NCI-H2029 (cell line): ENCODE measurements around the gene AIP.
"Not testable (repeated sequence)": the region's sequence is repeated elsewhere in the genome, so short reads cannot be mapped to it uniquely, and the experiment has no call there.

Source experiments
- DNase-seq: peaks from one replicate; lab custom pipeline; 2025; lab: John Stamatoyannopoulos, UW

Gene AIP

DNA sequence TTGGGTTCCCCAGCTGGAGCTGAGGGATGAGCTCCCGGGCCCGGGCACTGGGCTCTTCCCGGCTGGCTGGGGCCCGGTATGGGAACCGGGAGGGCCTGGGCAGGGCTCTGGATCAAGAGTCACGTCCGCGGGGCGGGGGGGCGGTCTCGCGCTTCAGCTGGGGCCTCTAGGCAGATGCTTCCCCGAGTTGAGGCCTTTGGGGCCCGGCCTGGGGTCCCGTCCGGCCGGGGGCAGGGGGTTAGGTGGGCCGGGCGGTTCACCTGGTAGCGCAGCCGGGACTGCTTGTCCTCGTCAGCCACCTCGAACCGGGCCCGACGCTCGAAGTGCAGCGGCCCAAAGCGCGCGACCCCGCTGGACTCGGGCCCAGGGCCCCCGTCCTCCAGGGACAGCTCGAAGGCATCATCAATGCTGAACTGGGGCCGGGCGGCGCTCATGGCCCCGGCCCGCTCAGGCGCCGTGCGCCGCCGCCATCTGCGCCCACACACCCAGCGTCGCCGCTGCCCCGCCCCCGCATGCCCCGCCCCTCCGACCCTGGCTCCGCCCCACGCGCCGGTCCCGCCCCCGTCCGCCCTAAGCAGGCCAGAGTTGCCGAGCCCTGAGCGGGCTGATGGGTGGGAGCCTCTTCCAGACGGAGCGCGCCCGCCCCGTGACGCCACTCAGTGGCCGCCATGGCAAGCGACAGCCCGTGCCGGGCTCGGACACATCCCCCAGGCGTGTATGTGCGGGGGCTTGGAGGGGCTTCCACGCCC, 13.9 kb upstream of the AIP start, which contains the start of gene TMEM134:
Gene TMEM134 (minus strand): TSS at position 493 of the 749 bp plus-strand sequence. CDS start 59 bp downstream, at position 434.
- peak; percentile 85 for DNase-seq

DNA sequence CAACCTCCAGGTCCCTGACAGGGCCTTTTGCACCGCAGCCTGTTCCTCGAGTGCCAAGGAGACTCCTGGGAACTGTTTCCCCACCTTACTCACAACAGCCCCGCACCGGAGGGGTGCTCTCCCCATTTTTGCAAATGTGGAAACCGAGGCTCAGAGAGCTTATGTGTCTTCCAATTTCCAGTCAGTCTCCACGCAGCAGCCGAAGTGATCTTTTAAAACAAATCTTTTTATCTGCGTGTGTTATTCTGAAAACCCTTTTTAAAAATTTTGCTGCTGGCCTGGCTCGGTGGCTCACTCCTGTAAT, 13.4 kb upstream of the AIP start:
- DNase-seq, result no peak

DNA sequence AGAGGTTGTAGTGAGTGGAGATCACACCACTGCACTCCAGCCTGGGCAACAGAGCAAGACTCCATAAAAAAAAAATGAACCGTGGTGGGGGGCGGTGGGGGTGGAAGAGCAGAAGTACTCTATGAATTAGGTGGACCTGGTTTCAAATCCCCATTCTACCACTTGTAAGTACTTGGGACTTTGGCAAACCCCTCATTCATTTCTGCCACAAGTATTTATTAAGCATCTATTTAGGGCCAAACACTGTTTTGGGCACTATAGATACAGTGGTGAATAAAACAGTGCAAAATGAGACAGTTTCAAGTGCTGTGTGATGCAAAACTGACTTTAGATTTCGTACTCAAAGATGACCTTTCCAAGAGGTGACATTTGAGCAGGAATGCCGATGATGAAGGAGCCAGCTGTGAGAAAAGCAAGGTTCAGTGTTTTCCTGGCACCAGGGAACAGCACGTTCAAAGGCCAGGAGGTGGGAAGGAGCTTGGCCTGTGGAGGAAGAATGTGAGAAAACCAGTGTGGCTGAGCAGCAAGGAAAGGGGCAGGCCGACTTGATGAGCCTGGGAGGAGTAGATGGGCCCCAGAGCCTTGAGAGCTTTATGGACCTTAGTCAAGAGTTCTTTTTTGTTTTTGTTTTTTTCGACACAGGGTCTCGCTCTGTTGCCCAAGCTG, 12.4 kb upstream of the AIP start:
- DNase-seq, result no peak

DNA sequence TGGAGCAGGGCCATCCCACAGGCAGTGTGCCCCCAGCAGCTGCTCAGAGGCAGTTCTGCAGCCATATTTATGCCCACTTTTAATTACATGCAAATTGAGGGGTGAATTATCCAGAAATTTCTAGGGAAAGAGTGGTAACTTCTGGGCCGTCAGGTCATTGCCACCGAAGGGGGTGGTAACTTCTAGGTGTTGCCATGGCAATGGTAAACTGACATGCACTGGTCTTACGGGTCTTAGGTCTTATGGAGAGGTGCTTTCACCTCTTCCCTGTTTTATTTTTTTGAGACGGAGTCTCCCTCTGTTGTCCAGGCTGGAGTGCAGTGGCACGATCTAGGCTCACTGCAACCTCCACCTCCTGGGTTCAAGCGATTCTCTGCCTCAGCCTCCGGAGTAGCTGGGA, 9.9 kb upstream of the AIP start:
- no peak for DNase-seq

DNA sequence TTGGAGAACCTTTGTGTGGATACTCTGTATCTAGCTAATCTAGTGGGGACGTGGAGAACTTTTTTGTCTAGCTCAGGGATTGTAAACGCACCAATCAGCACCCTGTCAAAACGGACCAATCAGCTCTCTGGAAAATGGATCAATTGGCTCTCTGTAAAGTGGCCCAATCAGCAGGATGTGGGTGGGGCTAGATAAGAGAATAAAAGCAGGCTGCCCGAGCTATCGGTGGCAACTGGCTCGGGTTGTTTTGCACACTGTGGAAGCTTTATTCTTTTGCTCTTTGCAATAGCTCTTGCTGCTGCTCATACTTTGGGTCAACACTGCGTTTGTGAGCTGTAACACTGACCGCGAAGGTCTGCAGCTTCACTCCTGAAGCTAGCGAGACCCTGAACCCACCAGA, 6.1 kb upstream of the AIP start:
- DNase-seq, result not testable (repeated sequence)

DNA sequence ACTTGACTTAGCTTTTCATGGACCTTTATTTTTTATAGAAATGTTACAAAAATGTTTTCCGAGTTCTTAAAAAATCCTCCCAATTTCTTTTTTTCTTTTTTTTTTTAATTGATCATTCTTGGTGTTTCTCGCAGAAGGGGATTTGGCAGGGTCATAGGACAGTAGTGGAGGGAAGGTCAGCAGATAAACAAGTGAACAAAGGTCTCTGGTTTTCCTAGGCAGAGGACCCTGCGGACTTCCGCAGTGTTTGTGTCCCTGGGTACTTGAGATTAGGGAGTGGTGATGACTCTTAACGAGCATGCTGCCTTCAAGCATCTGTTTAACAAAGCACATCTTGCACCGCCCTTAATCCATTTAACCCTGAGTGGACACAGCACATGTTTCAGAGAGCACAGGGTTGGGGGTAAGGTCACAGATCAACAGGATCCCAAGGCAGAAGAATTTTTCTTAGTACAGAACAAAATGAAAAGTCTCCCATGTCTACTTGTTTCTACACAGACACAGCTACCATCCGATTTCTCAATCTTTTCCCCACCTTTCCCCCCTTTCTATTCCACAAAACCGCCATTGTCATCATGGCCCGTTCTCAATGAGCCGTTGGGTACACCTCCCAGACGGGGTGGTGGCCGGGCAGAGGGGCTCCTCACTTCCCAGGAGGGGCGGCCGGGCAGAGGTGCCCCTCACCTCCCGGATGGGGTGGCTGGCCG, 5.3 kb upstream of the AIP start:
- DNase-seq, result not testable (repeated sequence)

DNA sequence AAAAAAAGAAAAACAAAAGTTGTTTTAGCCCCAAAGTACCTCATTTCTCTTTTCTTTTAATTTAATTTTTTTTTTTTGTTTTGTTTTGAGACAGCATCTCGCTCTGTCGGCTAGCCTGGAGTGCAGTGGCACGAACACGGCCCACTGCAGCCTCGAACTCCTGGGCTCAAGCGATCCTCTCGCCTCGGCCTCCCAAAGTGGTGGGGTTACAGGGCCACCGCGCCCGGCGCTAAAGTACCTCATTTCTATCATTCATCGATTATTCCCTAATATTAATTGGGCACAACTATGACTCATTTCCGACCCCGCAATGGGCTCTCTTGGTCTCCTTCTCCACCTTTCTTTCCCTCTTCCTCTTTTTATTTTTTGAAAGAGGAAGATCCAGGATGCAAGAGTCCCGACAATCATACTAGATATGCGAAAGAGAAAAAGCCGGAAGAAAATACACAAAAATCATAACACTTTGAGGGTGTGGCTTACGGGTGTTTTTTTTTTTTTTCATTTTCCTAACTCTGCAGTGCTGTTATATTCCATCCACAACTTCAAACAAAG, 475 bp upstream of the AIP start:
- DNase-seq, result no peak

DNA sequence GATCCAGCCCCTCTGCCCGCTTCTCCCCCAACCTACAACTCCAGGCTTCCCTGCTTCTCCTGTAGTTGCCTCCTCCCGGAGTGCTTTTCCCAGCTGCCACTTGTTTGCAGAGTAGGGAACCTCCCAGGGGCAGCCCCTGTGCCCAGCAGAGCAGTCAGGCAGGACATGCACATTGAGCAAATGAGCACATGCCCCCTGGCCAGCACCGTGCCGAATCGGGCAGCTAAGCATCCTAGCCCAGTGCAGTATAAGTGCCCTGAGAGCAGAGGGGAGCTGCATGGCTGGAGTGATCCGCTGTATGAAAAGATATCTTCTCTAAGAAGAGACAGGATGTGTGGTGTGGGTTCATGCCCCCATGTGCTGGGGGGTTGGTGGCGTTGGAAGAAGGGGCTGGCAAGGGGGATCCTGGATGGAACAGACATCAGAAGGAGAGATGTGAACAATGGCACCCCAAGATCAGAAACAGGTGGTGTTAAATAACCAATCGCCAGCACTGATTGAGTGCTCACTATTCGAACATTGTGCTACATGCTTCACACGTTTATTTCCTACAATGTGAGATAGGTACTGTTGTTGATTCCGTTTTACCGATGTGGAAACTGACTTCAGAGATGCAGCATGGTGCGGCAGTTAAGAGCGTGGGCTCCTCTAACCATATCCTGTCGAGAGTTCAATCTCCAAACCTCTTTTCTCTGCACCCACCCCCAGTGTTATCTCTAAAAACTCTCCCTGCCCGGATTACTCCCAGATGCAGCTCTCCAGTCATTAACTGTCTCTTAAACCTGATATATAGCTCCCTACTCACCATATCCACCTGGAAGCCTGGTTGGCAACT, 1.2 kb downstream of the AIP start:
- no peak for DNase-seq

DNA sequence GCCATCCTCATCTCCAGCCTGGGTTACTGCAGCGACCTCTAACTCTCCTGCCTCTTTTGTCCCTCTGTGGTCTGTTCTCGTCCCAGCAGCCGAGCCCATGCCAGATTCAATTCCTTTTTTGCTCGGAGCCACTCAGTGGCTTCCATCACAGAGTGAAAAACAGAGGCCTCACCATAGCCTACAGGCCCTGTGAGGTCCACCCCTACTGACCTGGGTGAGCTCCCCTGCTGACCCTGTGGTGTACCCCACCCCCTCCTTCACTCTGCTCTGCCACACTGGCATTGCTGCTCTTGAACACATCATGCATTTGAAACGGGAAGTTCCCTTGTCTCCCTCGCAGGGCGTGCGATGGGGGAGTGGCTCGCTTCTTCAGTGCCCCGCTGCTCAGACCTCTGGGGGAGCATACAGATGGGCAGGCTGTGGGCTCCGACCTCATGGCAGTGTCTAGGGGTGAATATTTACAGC, 2.1 kb downstream of the AIP start:
- DNase-seq, result no peak

DNA sequence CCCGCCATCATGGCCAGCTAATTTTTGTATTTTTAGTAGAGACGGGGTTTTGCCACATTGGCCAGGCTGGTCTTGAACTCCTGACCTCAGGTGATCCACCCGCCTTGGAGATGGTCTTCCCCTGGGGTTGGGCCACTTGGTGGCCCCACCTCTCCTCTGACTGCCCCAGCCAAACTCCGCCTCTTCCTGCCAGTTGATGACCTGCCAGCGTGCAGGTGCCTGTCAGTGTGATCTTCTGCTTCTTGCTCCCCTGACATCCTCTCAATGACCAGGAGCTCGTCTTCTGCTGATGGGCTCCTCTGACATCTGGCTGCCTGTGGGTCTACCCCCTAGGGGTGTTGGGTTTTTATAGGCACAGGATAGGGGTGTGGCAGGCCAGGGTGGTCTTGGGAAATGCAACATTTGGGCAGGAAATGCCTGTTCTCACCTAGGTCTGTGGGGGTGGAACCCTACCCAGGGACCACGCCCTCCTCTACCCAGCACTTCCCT, 3.1 kb downstream of the AIP start:
- peak; percentile 8 for DNase-seq

DNA sequence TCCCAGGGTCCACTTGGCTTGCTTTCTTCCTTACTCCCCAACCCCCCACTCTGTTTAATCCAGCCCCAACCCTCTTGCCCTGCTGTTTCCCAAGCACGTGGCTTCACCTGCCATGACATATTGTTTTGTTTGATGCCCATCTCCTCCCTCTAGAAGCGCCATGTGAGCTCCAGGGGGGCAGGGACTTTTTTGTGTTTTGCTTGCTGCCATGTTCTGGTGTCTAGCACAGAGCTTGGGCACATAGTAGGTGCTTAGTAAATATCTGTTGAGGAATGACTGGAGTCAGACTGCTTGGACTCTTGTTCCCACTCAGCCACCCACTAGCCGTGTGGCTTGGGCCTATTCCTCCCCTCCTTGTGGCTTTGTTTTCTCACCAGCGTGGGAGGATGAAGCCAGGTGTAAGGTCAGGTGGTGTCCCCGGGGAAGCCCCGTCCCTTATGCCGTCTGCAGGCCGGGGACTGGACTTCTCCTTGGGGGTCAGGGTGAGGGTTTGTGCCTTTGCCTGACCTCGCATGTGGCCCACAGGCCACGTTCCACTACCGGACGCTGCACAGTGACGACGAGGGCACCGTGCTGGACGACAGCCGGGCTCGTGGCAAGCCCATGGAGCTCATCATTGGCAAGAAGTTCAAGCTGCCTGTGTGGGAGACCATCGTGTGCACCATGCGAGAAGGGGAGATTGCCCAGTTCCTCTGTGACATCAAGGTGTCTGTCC, 3.8 kb downstream of the AIP start:
- no peak for DNase-seq

DNA sequence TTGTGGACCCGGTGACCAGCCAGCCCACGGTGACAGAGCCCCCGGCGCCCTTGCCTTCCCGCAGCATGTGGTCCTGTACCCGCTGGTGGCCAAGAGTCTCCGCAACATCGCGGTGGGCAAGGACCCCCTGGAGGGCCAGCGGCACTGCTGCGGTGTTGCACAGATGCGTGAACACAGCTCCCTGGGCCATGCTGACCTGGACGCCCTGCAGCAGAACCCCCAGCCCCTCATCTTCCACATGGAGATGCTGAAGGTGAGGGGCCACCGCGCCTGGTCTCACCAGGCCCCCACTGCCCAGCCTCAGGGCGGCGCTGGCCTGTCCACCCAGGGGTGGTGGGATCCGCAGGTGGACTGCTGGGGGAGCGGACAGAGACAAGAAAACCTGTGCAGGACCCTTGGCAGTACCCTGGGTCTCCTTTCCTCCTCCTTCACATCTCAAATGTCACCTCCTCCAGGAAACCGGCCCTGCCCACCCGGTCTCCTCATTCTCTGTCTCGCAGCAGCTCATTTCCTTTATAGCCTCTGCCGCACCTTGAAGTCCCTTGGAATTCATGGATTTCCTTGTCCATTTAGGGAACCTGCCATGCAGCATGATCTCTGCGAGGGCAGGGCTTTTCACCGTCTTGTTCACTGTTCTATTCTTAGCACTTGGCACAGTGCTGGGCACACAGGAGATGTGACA, 6.5 kb downstream of the AIP start:
- no peak for DNase-seq

DNA sequence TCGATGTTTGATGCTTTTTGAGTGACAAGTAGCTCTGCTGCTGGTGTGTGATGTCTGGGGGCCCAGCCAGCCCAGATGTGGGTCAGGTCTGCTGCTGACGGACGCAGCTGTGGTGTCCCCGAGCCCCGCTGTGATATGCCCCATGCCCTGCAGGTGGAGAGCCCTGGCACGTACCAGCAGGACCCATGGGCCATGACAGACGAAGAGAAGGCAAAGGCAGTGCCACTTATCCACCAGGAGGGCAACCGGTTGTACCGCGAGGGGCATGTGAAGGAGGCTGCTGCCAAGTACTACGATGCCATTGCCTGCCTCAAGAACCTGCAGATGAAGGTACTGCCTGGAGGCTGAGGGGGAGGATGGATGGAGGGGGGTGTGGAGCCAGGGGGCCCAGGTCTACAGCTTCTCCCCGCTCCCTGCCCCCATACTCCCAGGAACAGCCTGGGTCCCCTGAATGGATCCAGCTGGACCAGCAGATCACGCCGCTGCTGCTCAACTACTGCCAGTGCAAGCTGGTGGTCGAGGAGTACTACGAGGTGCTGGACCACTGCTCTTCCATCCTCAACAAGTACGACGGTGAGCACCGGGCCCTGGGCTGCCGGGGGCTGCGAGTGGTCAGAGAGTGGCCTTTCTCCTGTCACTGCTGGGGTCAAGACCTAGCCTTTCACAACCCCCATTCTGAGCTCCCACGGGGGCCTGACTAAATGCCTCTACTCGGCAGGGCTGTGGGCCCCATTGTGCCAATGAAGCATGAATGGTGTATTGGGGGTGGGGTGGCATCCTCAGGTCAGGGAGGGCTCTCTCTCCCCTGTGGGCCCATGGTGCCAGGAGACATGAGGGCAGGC, 7.3 kb downstream of the AIP start:
- no peak for DNase-seq

DNA sequence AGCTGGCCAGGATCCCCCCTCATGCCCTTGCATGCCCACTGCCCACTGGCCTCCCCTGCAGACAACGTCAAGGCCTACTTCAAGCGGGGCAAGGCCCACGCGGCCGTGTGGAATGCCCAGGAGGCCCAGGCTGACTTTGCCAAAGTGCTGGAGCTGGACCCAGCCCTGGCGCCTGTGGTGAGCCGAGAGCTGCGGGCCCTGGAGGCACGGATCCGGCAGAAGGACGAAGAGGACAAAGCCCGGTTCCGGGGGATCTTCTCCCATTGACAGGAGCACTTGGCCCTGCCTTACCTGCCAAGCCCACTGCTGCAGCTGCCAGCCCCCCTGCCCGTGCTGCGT, 7.9 kb downstream of the AIP start:
- DNase-seq, result no peak

DNA sequence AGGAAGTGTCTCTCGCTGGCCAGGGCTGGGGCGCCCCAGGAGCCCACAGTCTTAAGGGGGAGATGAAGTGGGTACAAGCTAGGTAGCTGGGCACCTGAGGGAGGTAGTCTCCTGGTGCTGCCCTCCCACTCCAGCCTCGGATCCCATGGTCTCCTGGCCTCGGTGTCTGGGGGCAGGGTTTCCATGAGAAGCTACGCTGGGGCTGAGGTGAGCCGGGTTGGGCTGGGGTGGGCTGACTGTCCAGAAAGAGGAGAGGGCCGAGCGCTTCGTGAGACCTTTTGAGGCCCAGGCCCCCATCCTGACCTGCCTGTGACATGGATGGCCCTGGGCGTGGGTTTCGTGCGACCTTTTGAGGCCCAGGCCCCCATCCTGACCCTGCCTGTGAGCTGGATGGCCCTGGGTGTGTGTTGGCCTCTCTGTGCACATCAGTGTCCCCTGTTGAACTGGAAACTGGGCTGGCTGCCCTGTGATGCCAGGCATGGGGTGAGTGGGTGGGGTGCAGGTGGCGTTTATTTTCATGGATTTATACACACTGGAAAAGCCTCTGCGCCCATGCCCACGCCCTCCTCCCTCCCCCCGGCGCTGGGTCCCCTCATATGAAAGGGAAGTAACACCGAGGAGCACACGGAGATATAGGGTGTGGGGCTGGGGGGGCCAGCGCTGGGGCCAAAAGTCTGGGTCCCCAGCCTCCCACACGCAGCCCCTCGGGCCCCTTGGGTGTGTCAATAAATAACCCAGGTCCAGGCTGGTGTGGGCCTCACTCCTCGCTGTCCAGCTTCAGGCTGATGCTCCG, 8.6 kb downstream of the AIP start:
- no peak for DNase-seq

DNA sequence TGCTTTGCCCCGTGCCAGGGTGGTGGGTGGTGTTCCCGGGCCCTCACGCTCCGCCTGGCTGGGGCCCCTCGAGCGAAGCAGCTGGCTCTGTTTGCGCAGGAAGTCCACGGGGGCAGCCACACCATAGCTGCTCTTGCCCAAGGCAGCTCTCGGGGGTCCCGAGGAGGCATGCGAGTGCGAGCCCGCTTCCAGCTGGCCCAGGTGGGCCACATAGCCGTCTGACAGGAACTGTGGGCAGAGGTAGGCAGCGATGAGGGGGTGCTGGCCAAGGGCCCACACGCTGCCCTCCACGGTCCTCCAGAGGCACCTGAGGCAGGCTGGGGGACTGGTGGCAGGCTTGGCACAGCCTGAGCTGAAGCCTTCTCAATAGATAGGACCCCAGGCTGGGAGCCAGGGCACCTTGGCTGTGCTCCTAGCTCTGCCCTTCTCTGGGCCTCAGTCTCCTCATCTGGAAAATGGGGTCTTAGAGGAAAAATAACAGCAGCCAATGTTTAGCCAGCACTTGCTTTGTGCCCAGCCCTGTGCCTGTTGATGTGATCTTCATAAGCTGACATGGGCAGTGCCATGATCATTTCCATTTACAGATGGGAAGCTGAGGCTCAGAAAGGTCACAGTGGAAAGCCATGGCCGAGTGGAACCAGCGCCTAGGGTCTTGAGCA, 9.4 kb downstream of the AIP start:
- no peak for DNase-seq

DNA sequence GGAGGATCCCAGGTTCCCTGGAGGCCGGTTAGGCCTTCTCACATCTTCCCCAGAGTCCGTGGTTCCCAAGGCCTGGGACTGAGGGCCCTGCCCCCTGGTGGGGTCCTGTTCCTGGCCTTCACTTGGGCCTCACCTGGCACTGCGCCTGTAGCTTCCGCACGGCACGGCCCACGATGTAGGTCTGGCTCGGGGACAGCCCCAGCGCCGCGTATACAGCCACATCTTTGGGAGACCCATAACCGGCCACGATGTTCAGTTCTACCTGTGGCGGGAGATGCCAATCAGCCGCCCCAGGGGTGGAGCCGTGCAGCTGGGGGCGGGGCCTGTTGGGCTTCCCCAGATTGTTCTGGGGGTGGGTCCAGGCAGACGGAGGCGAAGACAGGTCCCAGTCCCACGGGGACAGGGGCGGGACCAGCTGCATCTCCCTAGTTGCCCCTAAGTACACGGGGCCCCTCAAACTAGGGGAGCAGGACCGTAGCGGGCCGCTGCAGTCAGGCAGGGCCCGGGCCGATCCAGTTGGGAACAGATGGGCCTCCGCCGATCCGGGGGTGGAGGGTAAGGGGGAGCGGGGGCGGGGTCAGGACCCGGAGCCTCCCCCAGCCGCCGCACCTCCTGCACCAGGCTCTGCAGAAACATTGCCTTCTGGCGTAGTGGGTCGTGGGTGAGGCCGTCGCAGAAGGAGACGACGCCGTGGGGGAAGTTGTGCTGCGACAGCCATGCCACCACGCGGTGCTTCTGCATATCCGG, 10.1 kb downstream of the AIP start:
- no peak for DNase-seq
